ENCODE measurements around the gene RAB4B. TPM values are rescaled to one million over a fixed set of nuclear protein-coding genes. Genes with fewer than 3 reads are reported as not detected.
A peak's percentile ranks its signal among the peaks of the same experiment; 100 is the strongest.
"Not testable (repeated sequence)": the region's sequence is repeated elsewhere in the genome, so short reads cannot be mapped to it uniquely, and the experiment has no call there.

The RAB4B gene
- total RNA-seq, 1 experiment from 2014 or later = 10.1 TPM

GRCh38 chr19:40818480-40819399 lies 40.7 kb downstream of the RAB4B start:
- peak; percentile 29 for TF ChIP-seq CTCF (IDR thresholded peaks at IDR 0.05; ENCODE audit: unreplicated experiment)
- ChIA-PET POLR2A (interaction anchor here (0.6 to 1.8 kb wide), 6 partner anchors 11 to 156 kb away, joined by 3 to 5 read pairs (median 4); partner anchors contain the start of genes COQ8B and ITPKC), CTCF (interaction anchor here (0.6 to 2.5 kb wide), 14 partner anchors 9 to 639 kb away, joined by 3 to 17 read pairs (median 4); partner anchors contain the start of genes EGLN2 and RAB4B)
- Mint-ChIP-seq H3K27me3 (ENCODE audit: insufficient read depth, unreplicated experiment) (peaks cover 28% of the 10 kb centered on the region), H3K4me1 (ENCODE audit: insufficient read depth, unreplicated experiment) (peaks cover 19% of the 10 kb centered on the region), H3K4me3 (ENCODE audit: unreplicated experiment) (peak overlapping the region; percentile 61)
- peak; percentile 37 for DNase-seq (ENCODE audit: unreplicated experiment)
- H3K27ac Mint-ChIP-seq (ENCODE audit: low read depth, unreplicated experiment); BruUV-seq (replicated peaks); H3K9me3 Mint-ChIP-seq (ENCODE audit: unreplicated experiment); H3K36me3 Mint-ChIP-seq (ENCODE audit: insufficient read depth, unreplicated experiment): not testable (repeated sequence)
- intact Hi-C loops (cut with micrococcal nuclease) = loop anchor here (1.0 kb wide), 1 partner anchor 156 kb away; no protein-coding TSS in a partner anchor

DNA sequence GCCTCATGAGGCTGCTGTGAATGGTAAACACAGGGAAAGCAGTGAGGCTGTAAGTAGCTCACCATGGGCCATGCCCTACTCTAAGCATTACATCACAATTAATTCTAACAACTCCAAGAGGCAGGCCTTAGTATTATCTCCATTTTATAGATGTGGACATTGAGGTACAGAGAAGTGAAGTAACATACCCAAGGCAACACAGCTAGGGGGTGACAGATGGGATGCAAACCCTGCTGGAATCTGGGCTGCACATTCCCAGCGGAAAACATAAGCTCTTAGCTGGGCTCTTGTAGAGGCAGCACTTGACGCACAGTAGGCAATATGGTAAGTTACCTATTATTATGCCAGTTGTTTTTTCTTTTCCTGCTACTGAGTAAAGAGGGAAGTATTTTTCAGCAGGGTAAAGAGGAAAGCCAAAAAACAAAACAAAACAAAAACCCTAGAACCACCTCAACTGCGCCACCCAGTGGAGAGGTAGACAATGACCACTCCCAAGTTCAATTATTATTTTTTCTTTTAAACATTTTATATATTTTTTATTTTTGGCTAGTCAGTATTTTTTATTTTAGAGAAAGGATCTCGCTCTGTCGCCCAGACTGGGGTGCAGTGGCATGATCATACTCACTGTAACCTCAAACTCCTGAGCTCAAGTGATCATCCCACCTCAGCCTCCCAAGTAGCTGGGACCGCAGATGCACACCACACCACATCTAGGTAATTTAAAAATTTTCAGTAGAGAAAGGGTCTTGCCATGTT lies 41.6 kb downstream of the RAB4B start:
- DNase-seq (ENCODE audit: unreplicated experiment) = peak; percentile 56
- H3K27ac Mint-ChIP-seq (ENCODE audit: low read depth, unreplicated experiment); H3K4me3 Mint-ChIP-seq (ENCODE audit: unreplicated experiment); H3K9me3 Mint-ChIP-seq (ENCODE audit: unreplicated experiment); BruUV-seq (replicated peaks); H3K36me3 Mint-ChIP-seq (ENCODE audit: insufficient read depth, unreplicated experiment): not testable (repeated sequence)
- ChIA-PET POLR2A (interaction anchor here (0.6 to 1.8 kb wide), 7 partner anchors 12 to 1528 kb away, joined by 3 to 5 read pairs (median 4); partner anchors contain the start of genes COQ8B and ITPKC), CTCF (interaction anchor here (0.6 to 2.5 kb wide), 25 partner anchors 8 to 773 kb away, joined by 3 to 17 read pairs (median 4); partner anchors contain the start of genes EGLN2 and RAB4B)
- Mint-ChIP-seq H3K27me3 (ENCODE audit: insufficient read depth, unreplicated experiment) (peaks cover 19% of the 10 kb centered on the region), H3K4me1 (ENCODE audit: insufficient read depth, unreplicated experiment) (peaks cover 14% of the 10 kb centered on the region)
- TF ChIP-seq CTCF (IDR thresholded peaks at IDR 0.05; ENCODE audit: unreplicated experiment) = peak; percentile 65
- intact Hi-C loops (cut with micrococcal nuclease) = loop anchor here (1.0 kb wide), 1 partner anchor 157 kb away; no protein-coding TSS in a partner anchor

DNA sequence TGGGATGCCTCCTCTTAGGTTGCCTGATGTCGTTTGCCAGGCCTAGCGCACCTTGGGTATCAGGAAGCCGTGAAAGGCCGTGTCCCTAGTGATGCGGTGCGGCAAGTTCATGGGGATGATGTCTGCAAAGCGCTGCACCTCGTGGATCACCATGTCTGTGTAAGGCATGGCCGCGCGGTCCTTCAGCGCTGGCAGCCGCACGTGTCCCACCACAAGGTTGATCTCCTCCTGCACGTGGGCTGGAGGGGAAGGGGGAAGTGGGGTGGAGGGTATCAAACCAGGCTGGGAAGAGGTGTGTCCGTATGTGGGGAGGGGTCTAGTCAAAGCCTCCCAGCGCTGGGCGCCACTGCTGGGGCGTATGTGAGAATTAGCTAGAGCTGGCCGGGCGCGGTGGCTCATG lies 44.1 kb downstream of the RAB4B start:
- ChIA-PET POLR2A (no interaction called here), CTCF (no interaction called here)
- intact Hi-C loops (cut with micrococcal nuclease) = no loop called here
- no peak for DNase-seq (ENCODE audit: unreplicated experiment)
- Mint-ChIP-seq H3K4me3 (ENCODE audit: unreplicated experiment) (no peak overlapping the region), H3K27ac (ENCODE audit: low read depth, unreplicated experiment) (no peak overlapping the region), H3K9me3 (ENCODE audit: unreplicated experiment) (no peaks in the 10 kb centered on the region), H3K27me3 (ENCODE audit: insufficient read depth, unreplicated experiment) (no peaks in the 10 kb centered on the region), H3K36me3 (ENCODE audit: insufficient read depth, unreplicated experiment) (peaks cover 11% of the 10 kb centered on the region), H3K4me1 (ENCODE audit: insufficient read depth, unreplicated experiment) (peaks cover 14% of the 10 kb centered on the region)
- no peak for TF ChIP-seq CTCF (IDR thresholded peaks at IDR 0.05; ENCODE audit: unreplicated experiment)
- BruUV-seq (replicated peaks) = no TSS peak

DNA sequence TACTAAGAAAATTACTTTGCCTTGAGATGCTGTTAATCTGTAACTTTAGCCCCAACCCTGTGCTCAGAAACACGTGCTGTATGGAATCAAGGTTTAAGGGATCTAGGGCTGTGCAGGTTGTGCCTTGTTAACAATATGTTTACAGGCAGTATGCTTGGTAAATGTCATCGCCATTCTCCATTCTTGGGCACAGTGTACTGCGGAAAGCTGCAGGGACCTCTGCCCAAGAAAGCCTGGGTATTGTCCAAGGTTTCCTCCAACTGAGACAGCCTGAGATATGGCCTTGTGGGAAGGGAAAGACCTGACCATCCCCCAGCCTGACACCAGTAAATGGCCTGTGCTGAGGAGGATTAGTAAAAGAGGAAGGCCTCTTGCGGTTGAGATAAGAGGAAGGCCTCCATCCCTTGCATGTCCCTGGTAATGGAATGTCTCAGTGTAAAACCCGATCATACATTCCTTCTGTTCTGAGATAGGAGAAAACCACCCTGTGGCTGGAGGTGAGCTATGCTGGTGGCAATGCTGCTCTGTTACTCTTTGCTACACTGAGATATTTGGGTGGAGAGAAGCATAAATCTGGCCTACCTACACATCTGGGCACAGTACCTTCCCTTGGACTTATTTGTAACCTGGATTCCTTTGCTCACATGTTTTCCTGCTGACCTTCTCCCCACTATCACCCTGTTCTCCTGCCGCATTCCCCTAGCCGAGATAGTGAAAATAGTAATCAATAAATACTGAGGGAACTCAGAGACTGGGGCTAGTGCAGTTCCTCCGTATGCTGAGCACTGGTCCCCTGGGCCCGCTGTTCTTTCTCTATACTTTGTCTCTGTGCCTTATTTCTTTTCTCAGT lies 44.9 kb downstream of the RAB4B start:
- CTCF ChIA-PET = interaction anchor here (0.7 to 1.0 kb wide), 2 partner anchors 157 to 170 kb away, joined by 3 read pairs; no protein-coding TSS in a partner anchor
- H3K27ac Mint-ChIP-seq (ENCODE audit: low read depth, unreplicated experiment); H3K27me3 Mint-ChIP-seq (ENCODE audit: insufficient read depth, unreplicated experiment); intact Hi-C loops (cut with micrococcal nuclease); DNase-seq (ENCODE audit: unreplicated experiment); BruUV-seq (replicated peaks); POLR2A ChIA-PET; H3K4me3 Mint-ChIP-seq (ENCODE audit: unreplicated experiment); H3K9me3 Mint-ChIP-seq (ENCODE audit: unreplicated experiment): not testable (repeated sequence)
- Mint-ChIP-seq H3K36me3 (ENCODE audit: insufficient read depth, unreplicated experiment) (peaks cover 17% of the 10 kb centered on the region), H3K4me1 (ENCODE audit: insufficient read depth, unreplicated experiment) (peaks cover 12% of the 10 kb centered on the region)

- intact Hi-C loops (cut with micrococcal nuclease); H3K4me3 Mint-ChIP-seq (ENCODE audit: unreplicated experiment); DNase-seq (ENCODE audit: unreplicated experiment); BruUV-seq (replicated peaks); H3K27ac Mint-ChIP-seq (ENCODE audit: low read depth, unreplicated experiment); POLR2A ChIA-PET; H3K27me3 Mint-ChIP-seq (ENCODE audit: insufficient read depth, unreplicated experiment); H3K9me3 Mint-ChIP-seq (ENCODE audit: unreplicated experiment); H3K4me1 Mint-ChIP-seq (ENCODE audit: insufficient read depth, unreplicated experiment): not testable (repeated sequence)
- CTCF ChIA-PET = interaction anchor here (0.5 to 0.6 kb wide), 2 partner anchors 13 to 768 kb away, joined by 3 read pairs; no protein-coding TSS in a partner anchor
- peaks cover 17% of the 10 kb centered on the region for H3K36me3 Mint-ChIP-seq (ENCODE audit: insufficient read depth, unreplicated experiment)
These were observed 46.9 kb downstream of the RAB4B start for GRCh38 chr19:40824916-40825315.

All from MCF 10A (cell line).